HG03097 (cell line): ENCODE data around the gene TTC28.
"Not testable (repeated sequence)": the region's sequence is repeated elsewhere in the genome, so short reads cannot be mapped to it uniquely, and the experiment has no call there.

Experiments
- ATAC-seq: cut with Tn5 transposase; IDR thresholded peaks from one replicate; pipeline ENCODE4 v1.9.1; 2021; ENCODE audit not compliant: unreplicated experiment, low FRiP score

TTC28 gene

GRCh38 chr22:28247136-28247535 lies 432.5 kb downstream of the TTC28 start:
- ATAC-seq: no peak

GRCh38 chr22:28246397-28246796 lies 433.2 kb downstream of the TTC28 start:
- no peak for ATAC-seq

- no peak for ATAC-seq
Measured at GRCh38 chr22:28245579-28246224, 433.9 kb downstream of the TTC28 start.

GRCh38 chr22:28244757-28245156 lies 434.9 kb downstream of the TTC28 start:
- ATAC-seq: no peak

- ATAC-seq: no peak
Measured at GRCh38 chr22:28243539-28243938, 436.1 kb downstream of the TTC28 start.

- ATAC-seq: no peak
Measured at GRCh38 chr22:28241656-28242290, 437.9 kb downstream of the TTC28 start.

- ATAC-seq: no peak
Measured at GRCh38 chr22:28239941-28240340, 439.7 kb downstream of the TTC28 start.

- ATAC-seq: no peak
Measured at GRCh38 chr22:28237783-28238182, 441.9 kb downstream of the TTC28 start.

- ATAC-seq: no peak
Measured at GRCh38 chr22:28237112-28237511, 442.5 kb downstream of the TTC28 start.

GRCh38 chr22:28232204-28232603 lies 447.4 kb downstream of the TTC28 start:
- ATAC-seq: no peak

- ATAC-seq: no peak
Measured at GRCh38 chr22:28231441-28231840, 448.2 kb downstream of the TTC28 start.

- no peak for ATAC-seq
Measured at GRCh38 chr22:28230671-28231070, 449.0 kb downstream of the TTC28 start.

GRCh38 chr22:28229566-28230485 lies 449.8 kb downstream of the TTC28 start:
- no peak for ATAC-seq

- ATAC-seq: no peak
Measured at GRCh38 chr22:28223826-28224225, 455.8 kb downstream of the TTC28 start.

- no peak for ATAC-seq
Measured at GRCh38 chr22:28222976-28223745, 456.5 kb downstream of the TTC28 start.

GRCh38 chr22:28222571-28222970 lies 457.1 kb downstream of the TTC28 start:
- no peak for ATAC-seq

GRCh38 chr22:28222052-28222451 lies 457.6 kb downstream of the TTC28 start:
- no peak for ATAC-seq

- no peak for ATAC-seq
Measured at GRCh38 chr22:28220626-28221363, 458.8 kb downstream of the TTC28 start.

GRCh38 chr22:28217277-28217676 lies 462.4 kb downstream of the TTC28 start:
- no peak for ATAC-seq

- ATAC-seq: not testable (repeated sequence)
Measured at GRCh38 chr22:28214750-28215149, 464.9 kb downstream of the TTC28 start.
